OCI-LY1 (cell line): ENCODE measurements around the gene MAP1A.

Experiments used
- H2AFZ ChIP-seq: fragments of 200-600 bp; sonication (generic), shearing (Covaris generic); 2 replicates; pipeline ENCODE4 v1.6.0; 2014; ENCODE audit warnings: antibody characterized with exemption, mild to moderate bottlenecking, low read length
- H3F3A ChIP-seq: fragments of 200-600 bp; sonication (generic), shearing (Covaris generic); 2 replicates; pipeline ENCODE4 v1.6.0; 2014; ENCODE audit warnings: mild to moderate bottlenecking, antibody characterized with exemption, low read length, moderate library complexity; ENCODE audit not compliant: insufficient read depth
- H3K27ac ChIP-seq: fragments of 200-600 bp; sonication (generic); 2 replicates; pipeline ENCODE4 v1.5.1; 2014; ENCODE audit warnings: low read length, mixed run types, mild to moderate bottlenecking, low read depth; ENCODE audit not compliant: poor library complexity, severe bottlenecking
- H3K27me3 ChIP-seq: fragments of 200-600 bp; sonication (generic); 2 replicates; pipeline ENCODE4 v1.6.0; 2014; ENCODE audit warnings: antibody characterized with exemption, mild to moderate bottlenecking, low read length, moderate library complexity; ENCODE audit not compliant: insufficient read depth
- H3K36me3 ChIP-seq: fragments of 200-600 bp; sonication (generic); 2 replicates; pipeline ENCODE4 v1.6.1; 2014; ENCODE audit warnings: mild to moderate bottlenecking, antibody characterized with exemption, low read length, moderate library complexity, mixed read lengths; ENCODE audit not compliant: insufficient read depth
- H3K4me1 ChIP-seq: fragments of 200-600 bp; sonication (generic); 2 replicates; pipeline ENCODE4 v1.5.1; 2014; ENCODE audit warnings: mild to moderate bottlenecking, low read length, moderate library complexity; ENCODE audit not compliant: insufficient read depth, severe bottlenecking
- H3K4me2 ChIP-seq: fragments of 200-600 bp; sonication (generic), shearing (Covaris generic); 2 replicates; pipeline ENCODE4 v1.6.1; 2014; ENCODE audit warnings: low read length
- H3K4me3 ChIP-seq: fragments of 200-600 bp; sonication (generic); 2 replicates; pipeline ENCODE4 v1.5.1; 2014; ENCODE audit warnings: low read length, low read depth, mild to moderate bottlenecking, mixed read lengths; ENCODE audit not compliant: poor library complexity, severe bottlenecking
- H3K79me2 ChIP-seq: fragments of 200-600 bp; shearing (Covaris generic); 2 replicates; pipeline ENCODE4 v1.6.1; 2016; ENCODE audit warnings: mixed run types, low read length, mixed read lengths; ENCODE audit not compliant: insufficient read depth
- H3K9ac ChIP-seq: fragments of 200-600 bp; sonication (generic), shearing (Covaris generic); 2 replicates; pipeline ENCODE4 v1.6.1; 2014; ENCODE audit warnings: mild to moderate bottlenecking, low read length, mixed read lengths
- H3K9me2 ChIP-seq: fragments of 200-600 bp; sonication (generic), shearing (Covaris generic); 2 replicates; pipeline ENCODE4 v1.6.1; 2014; ENCODE audit warnings: low read depth, mild to moderate bottlenecking, low read length, mixed read lengths
- H3K9me3 ChIP-seq: fragments of 200-600 bp; shearing (Covaris generic); 2 replicates; pipeline ENCODE4 v1.6.1; 2014; ENCODE audit warnings: low read length, mixed read lengths
- H4K20me1 ChIP-seq: fragments of 200-600 bp; sonication (generic), shearing (Covaris generic); 2 replicates; pipeline ENCODE4 v1.6.0; 2016; ENCODE audit warnings: mild to moderate bottlenecking, low read length; ENCODE audit not compliant: insufficient read depth
- CTCF ChIP-seq: fragments of 200-600 bp; sonication (generic), shearing (Covaris generic); IDR thresholded peaks from 2 replicates; pipeline ENCODE4 v1.5.1; 2017; ENCODE audit warnings: mild to moderate bottlenecking, antibody characterized with exemption, low read length, moderate library complexity, mixed read lengths
- EZH2 ChIP-seq: fragments of 200-600 bp; sonication (generic), shearing (Covaris generic); IDR thresholded peaks from 2 replicates; pipeline ENCODE4 v1.8.0; 2017; ENCODE audit warnings: borderline replicate concordance, mixed run types, mild to moderate bottlenecking, antibody characterized with exemption, low read length, moderate library complexity, mixed read lengths

MAP1A gene

GRCh38 chr15:43547539-43547938 lies 30.1 kb downstream of the MAP1A start:
- Histone ChIP-seq H3K4me2 (no peak overlapping the region), H4K20me1 (no peaks in the 10 kb centered on the region), H3K9me2 (no peaks in the 10 kb centered on the region), H3K9me3 (peaks cover 4% of the 10 kb centered on the region), H3K4me3 (no peak overlapping the region), H3K4me1 (no peaks in the 10 kb centered on the region), H3K27ac (no peak overlapping the region), H2AFZ (no peak overlapping the region), H3F3A (0 out of 2 replicates have a peak, but pooled peaks cover 4% of the 10 kb centered on the region), H3K36me3 (peaks cover 10% of the 10 kb centered on the region), H3K27me3 (no peaks in the 10 kb centered on the region), H3K79me2 (no peaks in the 10 kb centered on the region), H3K9ac (no peak overlapping the region)
- TF ChIP-seq CTCF: no peak
- no peak for TF ChIP-seq EZH2

DNA sequence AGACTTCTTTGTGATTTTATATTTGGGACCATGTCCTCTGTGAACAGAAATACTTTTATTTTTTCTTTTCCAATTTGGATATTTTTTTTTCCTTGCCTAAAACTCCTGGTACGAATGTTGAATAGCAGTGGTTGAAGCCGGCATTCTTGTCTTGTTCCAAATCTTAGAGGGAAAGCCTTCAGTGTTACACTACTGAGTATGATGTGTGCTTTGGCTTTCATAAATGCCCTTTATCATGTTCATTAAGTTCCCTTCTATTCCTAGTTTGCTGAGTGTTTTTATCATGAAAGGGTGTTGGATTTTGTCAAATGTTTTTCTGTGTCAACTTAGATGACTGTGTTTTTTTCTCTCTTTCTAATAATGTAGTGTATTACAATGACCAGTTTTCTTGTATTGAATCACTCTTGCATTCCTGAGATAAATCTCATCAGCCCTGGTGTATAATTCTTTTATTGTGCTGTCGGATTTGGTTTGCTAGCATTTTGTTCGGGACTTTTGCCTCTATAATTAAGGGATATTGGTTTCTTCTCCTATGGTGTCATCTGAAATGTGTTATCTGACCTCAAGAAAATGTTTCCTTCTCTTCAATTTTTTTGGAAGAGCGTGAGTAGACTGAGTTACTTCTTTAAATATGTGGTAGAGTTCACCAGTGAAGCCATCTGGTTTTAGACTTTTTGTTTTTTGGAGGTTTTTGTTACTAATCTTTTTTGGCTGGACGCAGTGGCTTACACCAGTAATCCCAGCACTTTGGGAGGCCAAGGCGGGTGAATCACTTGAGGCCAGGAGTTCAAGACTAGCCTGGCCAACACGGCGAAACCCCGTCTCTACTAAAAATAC lies 33.3 kb downstream of the MAP1A start:
- no peak overlapping the region for H3K4me3 ChIP-seq
- H3K27me3 ChIP-seq: no peaks in the 10 kb centered on the region
- TF ChIP-seq EZH2 (no peak), CTCF (no peak)
- H3K79me2 ChIP-seq: no peaks in the 10 kb centered on the region
- no peaks in the 10 kb centered on the region for H3K4me1 ChIP-seq
- H3K36me3 ChIP-seq: peaks cover 10% of the 10 kb centered on the region
- no peaks in the 10 kb centered on the region for H3K9me2 ChIP-seq
- no peak overlapping the region for H3K4me2 ChIP-seq
- H3K9me3 ChIP-seq: peaks cover 4% of the 10 kb centered on the region
- H4K20me1 ChIP-seq: no peaks in the 10 kb centered on the region
- H2AFZ ChIP-seq: no peak overlapping the region
- H3K9ac ChIP-seq: no peak overlapping the region
- H3F3A ChIP-seq: no peaks in the 10 kb centered on the region
- no peak overlapping the region for H3K27ac ChIP-seq

DNA sequence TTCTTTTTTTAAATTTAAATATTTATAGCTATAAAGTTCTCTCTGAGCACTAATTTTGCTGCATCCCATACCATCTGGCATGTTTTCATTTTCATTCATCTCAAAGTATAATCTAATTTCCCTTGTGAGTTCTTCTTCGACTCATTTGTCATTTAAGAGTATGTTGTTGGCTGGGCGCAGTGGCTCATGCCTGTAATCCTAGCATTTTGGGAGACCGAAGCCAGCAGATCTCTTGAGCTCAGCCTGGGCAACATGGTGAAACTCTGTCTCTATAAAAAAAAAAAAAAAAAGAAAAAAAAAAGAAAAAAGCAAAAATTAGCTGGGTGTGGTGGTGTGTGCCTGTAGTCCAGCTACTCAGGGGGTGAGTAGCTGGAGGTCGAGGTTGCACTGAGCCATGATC lies 34.8 kb downstream of the MAP1A start:
- no peak overlapping the region for H3K27ac ChIP-seq
- H3K9me3 ChIP-seq: peaks cover 4% of the 10 kb centered on the region
- no peaks in the 10 kb centered on the region for H3K9me2 ChIP-seq
- no peak overlapping the region for H3K4me2 ChIP-seq
- H3K36me3 ChIP-seq: peaks cover 9% of the 10 kb centered on the region
- no peak overlapping the region for H2AFZ ChIP-seq
- no peaks in the 10 kb centered on the region for H3F3A ChIP-seq
- TF ChIP-seq EZH2: no peak
- TF ChIP-seq CTCF: no peak
- H3K4me3 ChIP-seq: no peak overlapping the region
- no peak overlapping the region for H3K9ac ChIP-seq
- H3K79me2 ChIP-seq: no peaks in the 10 kb centered on the region
- H3K4me1 ChIP-seq: no peaks in the 10 kb centered on the region
- no peaks in the 10 kb centered on the region for H4K20me1 ChIP-seq
- H3K27me3 ChIP-seq: no peaks in the 10 kb centered on the region
